Coronary artery (tissue), 2 donors: ENCODE measurements around the gene PHAF1.
A peak's percentile ranks its signal among the peaks of the same experiment; 100 is the strongest.

Experiments
- DNase-seq: peaks from one replicate; pipeline ENCODE4 v3.0.0-alpha.2; 2017; ENCODE audit warnings: low spot score
- H3K27ac ChIP-seq, 2 donors: fragments of 200-600 bp; sonication (generic); one replicate each; pipeline ENCODE4 v1.5.1; 2016 to 2019
- H3K4me3 ChIP-seq: fragments of 200-600 bp; sonication (generic); 2 replicates; pipeline ENCODE4 v1.5.1; 2016; ENCODE audit warnings: mild to moderate bottlenecking, moderate library complexity
- CTCF ChIP-seq: fragments of 200-600 bp; sonication (generic); IDR thresholded peaks from one replicate; pipeline ENCODE4 v1.5.1; 2019; ENCODE audit warnings: antibody characterized with exemption

Gene PHAF1

DNA sequence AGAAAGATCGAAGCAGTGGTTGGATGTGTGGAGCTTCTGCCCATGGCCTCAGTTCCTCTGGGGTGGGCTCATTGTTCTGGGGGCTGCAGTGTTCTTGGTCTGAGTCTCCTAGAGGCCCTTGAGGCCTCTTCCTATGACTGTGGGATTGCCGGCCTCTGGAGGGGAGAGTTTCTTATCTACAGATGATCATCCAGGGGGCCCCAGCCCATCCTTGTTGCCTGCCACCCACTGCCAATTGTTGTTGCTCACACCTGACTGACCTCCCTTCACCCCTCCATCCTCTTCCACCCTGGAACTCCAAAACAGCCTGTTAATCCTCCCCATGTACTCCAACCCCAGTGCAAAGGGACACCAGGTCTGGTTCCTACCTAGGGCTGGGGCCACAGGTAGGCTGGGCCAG is 35.2 kb downstream of the PHAF1 start:
- no peak for TF ChIP-seq CTCF
- Histone ChIP-seq H3K27ac (no peak overlapping the region), H3K4me3 (no peak overlapping the region)
- no peak for DNase-seq

DNA sequence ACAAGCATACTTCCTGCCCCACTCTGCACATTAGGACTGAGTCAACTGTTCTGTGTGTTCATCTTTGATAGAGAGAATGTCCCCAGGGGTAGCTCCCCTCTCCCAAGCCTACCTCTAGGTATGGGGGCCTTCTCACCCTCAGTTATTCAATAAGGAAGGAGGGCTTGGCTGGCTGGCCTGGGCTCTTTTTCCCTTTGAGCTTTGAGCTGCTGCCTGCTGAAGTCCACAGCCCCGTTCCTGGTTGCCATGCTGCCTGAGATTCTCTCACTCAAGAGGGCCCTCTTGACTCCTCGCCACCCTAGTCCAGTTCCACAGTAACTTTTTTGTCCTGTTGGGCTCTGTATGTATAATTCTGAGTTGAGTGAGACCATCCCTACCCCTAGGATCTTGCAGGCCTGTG is 36.0 kb downstream of the PHAF1 start:
- TF ChIP-seq CTCF, result no peak
- Histone ChIP-seq H3K27ac (no peak overlapping the region), H3K4me3 (no peak overlapping the region)
- no peak for DNase-seq

- TF ChIP-seq CTCF, result no peak
- Histone ChIP-seq H3K27ac (no peak overlapping the region), H3K4me3 (no peak overlapping the region)
- no peak for DNase-seq
These were observed 37.0 kb downstream of the PHAF1 start for GRCh38 chr16:67146523-67147357.

DNA sequence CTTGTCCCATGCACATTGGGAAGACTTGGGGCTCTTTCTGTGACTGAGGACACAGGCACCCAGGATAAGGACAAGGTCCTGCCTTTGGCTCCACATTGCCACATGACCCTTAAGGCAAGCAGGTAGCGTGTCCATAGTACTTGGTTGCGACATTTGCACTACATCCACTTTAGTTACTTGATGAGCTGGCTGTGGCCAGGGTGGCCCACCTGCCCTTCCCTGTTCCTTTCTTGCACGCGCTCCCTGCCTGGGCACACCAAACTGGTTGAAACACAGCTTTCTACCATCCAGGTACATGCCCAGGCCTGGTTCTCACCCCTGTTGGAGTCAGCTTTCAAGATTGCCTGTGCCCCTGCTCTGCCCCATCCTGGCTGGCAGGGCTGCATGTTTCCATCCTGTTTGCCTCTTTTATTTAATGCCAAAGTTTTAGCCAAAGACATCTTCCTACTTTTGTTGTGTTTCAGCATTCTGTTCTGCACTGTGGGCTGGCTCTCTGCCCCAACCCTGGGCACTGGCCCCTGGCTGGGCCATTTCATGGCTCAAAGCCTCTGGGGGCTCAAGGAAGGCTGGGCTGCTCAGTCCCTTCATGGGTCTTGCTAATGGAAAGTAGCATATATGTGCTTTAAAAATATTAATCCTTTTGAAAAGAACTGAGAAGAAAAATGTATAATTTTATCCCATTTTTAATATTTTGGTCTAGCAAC is 37.8 kb downstream of the PHAF1 start:
- peak overlapping the region in 1 of 2 donors; percentile 6 for H3K27ac ChIP-seq
- no peak for DNase-seq

DNA sequence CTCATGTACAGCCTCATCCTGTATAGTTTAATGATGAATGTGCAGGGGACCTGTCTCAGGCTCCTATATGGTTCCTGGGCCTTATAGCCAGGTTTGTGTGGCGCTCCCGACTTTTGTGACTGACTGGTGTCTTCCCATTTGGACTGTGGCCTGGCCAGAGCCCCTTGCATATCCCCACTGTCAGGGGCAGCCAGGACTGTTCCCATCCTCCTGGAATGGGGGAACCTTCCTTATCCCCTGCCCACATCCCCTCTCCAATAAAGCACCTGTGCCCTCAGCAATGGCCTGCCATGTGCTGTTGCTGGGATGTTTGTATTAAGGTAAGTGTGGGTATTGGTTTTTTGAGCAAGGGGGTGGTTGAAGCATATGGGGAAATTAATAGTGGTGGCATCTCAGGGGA is 38.5 kb downstream of the PHAF1 start:
- DNase-seq, result no peak
- H3K4me3 ChIP-seq, result no peak overlapping the region

More for the DNA sequence above, 37.8 kb downstream of the PHAF1 start:
- TF ChIP-seq CTCF, result no peak
- H3K4me3 ChIP-seq, result no peak overlapping the region

DNA sequence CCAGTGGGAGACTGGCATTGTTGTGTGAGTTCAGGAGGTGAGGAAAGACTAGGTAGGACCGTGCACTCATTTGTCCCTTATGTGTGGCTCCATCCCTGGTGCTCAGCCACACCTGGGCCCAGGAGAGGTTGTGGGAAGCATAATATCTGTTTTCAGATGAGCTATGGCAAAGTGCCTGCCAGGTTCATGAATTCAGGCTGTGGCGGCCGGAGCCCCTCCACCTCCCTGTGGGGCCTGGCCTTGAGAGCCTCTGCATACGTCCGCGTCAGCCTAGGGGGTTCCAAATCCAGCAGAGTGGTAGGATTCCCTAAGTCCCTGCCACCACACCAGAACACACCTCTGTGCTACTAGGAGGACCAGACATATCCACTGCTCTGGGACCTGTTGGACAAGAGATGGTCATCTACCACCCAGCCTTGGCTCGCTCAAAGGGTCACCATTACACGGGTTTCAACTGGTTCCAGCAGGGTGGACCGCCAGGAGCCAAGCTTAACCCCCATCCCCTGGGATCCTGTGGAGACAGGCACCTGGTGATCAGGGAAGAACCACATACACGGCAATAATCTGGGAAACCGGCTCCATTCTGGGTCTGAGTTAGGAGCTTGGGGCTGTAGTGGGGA is 39.0 kb downstream of the PHAF1 start:
- TF ChIP-seq CTCF, result no peak
- no peak overlapping the region for H3K27ac ChIP-seq
- DNase-seq, result peak; percentile 71
- no peak overlapping the region for H3K4me3 ChIP-seq

More for the DNA sequence above, 38.5 kb downstream of the PHAF1 start:
- no peak overlapping the region for H3K27ac ChIP-seq
- TF ChIP-seq CTCF, result no peak
